ENCODE measurements around the gene C1orf21. TPM values are rescaled to one million over a fixed set of nuclear protein-coding genes. Genes with fewer than 3 reads are reported as not detected.

C1orf21 gene
- total and polyA plus RNA-seq, 2 of the 4 experiments (the other 2 are of a cell fraction): 6.4 to 9.9 TPM

DNA sequence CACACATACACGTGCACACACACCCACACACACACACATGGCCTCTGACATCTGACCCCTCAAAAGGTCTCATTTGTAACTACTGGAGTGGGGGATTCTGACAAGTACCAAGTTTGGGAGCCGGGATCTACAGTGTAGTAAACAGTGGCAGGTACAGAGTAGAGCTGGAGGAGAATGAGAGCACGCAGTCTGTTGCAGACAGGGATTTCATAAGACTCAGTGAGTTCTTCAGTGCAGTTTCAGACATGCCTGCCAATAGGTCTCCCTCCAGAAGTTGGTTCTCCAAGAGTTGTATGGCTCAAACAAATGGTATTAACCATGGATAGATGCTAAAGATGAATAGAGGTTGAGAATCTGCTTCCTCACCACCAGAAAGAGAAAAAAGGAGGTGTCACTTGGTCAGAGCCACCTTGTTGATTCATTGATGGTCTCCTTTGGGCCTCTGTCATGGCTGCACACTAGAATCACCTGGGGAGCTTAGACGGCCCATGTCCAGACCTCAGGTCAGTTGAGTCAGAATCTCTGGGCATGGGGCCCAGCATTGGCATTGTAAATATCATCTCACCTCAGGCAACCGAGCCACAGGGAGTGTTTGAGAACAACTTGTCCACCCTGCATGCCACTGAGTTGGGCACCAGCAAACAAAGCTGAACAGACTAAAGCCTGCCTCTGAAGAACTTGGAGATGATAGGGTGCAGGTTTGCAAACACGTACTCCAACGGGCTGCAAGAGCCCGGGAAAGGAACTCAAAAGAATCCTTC lies 245.8 kb downstream of the C1orf21 start:
- Histone ChIP-seq H2BK15ac (ENCODE audit: low read depth, low read length) (no peak overlapping the region), H3K56ac (ENCODE audit: extremely low read depth, insufficient read depth, low read length) (no peak overlapping the region), H3K9me1 (ENCODE audit: insufficient read depth, low read length) (no peaks in the 10 kb centered on the region), H3K27me3 (ENCODE audit: control insufficient read depth, insufficient read depth, low read length) (no peaks in the 10 kb centered on the region; the same call in 1 of the 2 replicates), H4K20me1 (ENCODE audit: insufficient read depth, low read length) (no peaks in the 10 kb centered on the region), H3K4ac (ENCODE audit: low read depth, low read length) (no peak overlapping the region), H2AFZ (replicated peaks; ENCODE audit: low read length, poor library complexity) (no peak overlapping the region), H3K23ac (ENCODE audit: low read depth, low read length) (no peak overlapping the region), H2AK5ac (ENCODE audit: low read depth, low read length) (no peak overlapping the region), H4K5ac (ENCODE audit: low read depth, low read length) (no peak overlapping the region), H3K4me3 (ENCODE audit: insufficient read depth, low read depth, low read length) (no peak overlapping the region), H3K36me3 (ENCODE audit: control insufficient read depth, insufficient read depth, low read length) (no peaks in the 10 kb centered on the region), H3K4me1 (ENCODE audit: control insufficient read depth, insufficient read depth, low read length) (no peaks in the 10 kb centered on the region), H2AK9ac (replicated peaks; ENCODE audit: low read depth, low read length, poor library complexity) (no peak overlapping the region), H4K8ac (ENCODE audit: low read depth in 2 of 2, low read length in 2 of 2) (no peak overlapping the region), H3K27ac (ENCODE audit: insufficient read depth, low read length) (no peak overlapping the region), H2BK5ac (ENCODE audit: low read depth, low read length, poor library complexity, severe bottlenecking) (no peak overlapping the region), H2BK20ac (ENCODE audit: low read depth, low read length) (no peak overlapping the region), H3K18ac (ENCODE audit: low read depth, low read length) (no peak overlapping the region), H4K91ac (ENCODE audit: insufficient read depth, low read depth, low read length) (no peak overlapping the region), H3K4me2 (ENCODE audit: low read depth, low read length) (no peak overlapping the region), H2BK120ac (ENCODE audit: low read depth, low read length) (no peak overlapping the region), H3K79me1 (ENCODE audit: low read depth in 1 of 2, low read length in 2 of 2) (no peaks in the 10 kb centered on the region), H3K9me3 (ENCODE audit: control insufficient read depth, insufficient read depth, low read length) (no peaks in the 10 kb centered on the region), H3K14ac (replicated peaks; ENCODE audit: low read depth, low read length) (no peak overlapping the region), H3K9ac (ENCODE audit: low read depth, low read length) (no peak overlapping the region)
- intact Hi-C loops (cut with micrococcal nuclease) (no loop called here), dilution Hi-C loops (cut with HindIII; ENCODE audit: low sequenced_read_pairs, unreplicated experiment) (no loop called here), in situ Hi-C loops (cut with MboI; ENCODE audit: low sequenced_read_pairs) (no loop called here)
- no CpG with 5 or more reads among the region's 8 CpGs for WGBS, 2 experiments (ENCODE audit: extremely low coverage in 2 of 2, insufficient read length in 1 of 2)
- TF ChIP-seq, protein P1, sequence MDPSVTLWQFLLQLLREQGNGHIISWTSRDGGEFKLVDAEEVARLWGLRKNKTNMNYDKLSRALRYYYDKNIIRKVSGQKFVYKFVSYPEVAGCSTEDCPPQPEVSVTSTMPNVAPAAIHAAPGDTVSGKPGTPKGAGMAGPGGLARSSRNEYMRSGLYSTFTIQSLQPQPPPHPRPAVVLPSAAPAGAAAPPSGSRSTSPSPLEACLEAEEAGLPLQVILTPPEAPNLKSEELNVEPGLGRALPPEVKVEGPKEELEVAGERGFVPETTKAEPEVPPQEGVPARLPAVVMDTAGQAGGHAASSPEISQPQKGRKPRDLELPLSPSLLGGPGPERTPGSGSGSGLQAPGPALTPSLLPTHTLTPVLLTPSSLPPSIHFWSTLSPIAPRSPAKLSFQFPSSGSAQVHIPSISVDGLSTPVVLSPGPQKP (IDR thresholded peaks at IDR 0.05; ENCODE audit: borderline replicate concordance, low read depth, low read length): no peak
- TF ChIP-seq, protein P2, sequence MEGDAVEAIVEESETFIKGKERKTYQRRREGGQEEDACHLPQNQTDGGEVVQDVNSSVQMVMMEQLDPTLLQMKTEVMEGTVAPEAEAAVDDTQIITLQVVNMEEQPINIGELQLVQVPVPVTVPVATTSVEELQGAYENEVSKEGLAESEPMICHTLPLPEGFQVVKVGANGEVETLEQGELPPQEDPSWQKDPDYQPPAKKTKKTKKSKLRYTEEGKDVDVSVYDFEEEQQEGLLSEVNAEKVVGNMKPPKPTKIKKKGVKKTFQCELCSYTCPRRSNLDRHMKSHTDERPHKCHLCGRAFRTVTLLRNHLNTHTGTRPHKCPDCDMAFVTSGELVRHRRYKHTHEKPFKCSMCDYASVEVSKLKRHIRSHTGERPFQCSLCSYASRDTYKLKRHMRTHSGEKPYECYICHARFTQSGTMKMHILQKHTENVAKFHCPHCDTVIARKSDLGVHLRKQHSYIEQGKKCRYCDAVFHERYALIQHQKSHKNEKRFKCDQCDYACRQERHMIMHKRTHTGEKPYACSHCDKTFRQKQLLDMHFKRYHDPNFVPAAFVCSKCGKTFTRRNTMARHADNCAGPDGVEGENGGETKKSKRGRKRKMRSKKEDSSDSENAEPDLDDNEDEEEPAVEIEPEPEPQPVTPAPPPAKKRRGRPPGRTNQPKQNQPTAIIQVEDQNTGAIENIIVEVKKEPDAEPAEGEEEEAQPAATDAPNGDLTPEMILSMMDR (conservative IDR thresholded peaks at IDR 0.05; ENCODE audit: low read depth, low read length): no peak
- TF ChIP-seq, protein P3, sequence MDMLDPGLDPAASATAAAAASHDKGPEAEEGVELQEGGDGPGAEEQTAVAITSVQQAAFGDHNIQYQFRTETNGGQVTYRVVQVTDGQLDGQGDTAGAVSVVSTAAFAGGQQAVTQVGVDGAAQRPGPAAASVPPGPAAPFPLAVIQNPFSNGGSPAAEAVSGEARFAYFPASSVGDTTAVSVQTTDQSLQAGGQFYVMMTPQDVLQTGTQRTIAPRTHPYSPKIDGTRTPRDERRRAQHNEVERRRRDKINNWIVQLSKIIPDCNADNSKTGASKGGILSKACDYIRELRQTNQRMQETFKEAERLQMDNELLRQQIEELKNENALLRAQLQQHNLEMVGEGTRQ (IDR thresholded peaks at IDR 0.05; ENCODE audit: low read depth, low read length): no peak
- TF ChIP-seq MAZ (IDR thresholded peaks at IDR 0.05; ENCODE audit: borderline replicate concordance, low read depth, low read length) (no peak), CEBPB (IDR thresholded peaks at IDR 0.05; ENCODE audit: low read depth, low read length) (no peak), CHD1 (IDR thresholded peaks at IDR 0.05; ENCODE audit: low read depth, low read length) (no peak), NFE2L2 (IDR thresholded peaks at IDR 0.05; ENCODE audit: low read depth, low read length) (no peak), RCOR1 (IDR thresholded peaks at IDR 0.05; ENCODE audit: insufficient replicate concordance, low read length) (no peak), MXI1 (IDR thresholded peaks at IDR 0.05; ENCODE audit: borderline replicate concordance, low read depth, low read length) (no peak), SMC3 (IDR thresholded peaks at IDR 0.05; ENCODE audit: low read depth, low read length) (no peak), FOS (IDR thresholded peaks at IDR 0.05; ENCODE audit: low read depth, low read length) (no peak), RAD21 (IDR thresholded peaks at IDR 0.05; ENCODE audit: low read length) (no peak), BHLHE40 (IDR thresholded peaks at IDR 0.05; ENCODE audit: low read depth, low read length) (no peak), MAFK (IDR thresholded peaks at IDR 0.05; ENCODE audit: low read depth, low read length) (no peak), RFX5 (IDR thresholded peaks at IDR 0.05; ENCODE audit: low read depth, low read length) (no peak), POLR2A (IDR thresholded peaks at IDR 0.05; ENCODE audit: low read depth, low read length) (no peak)
- CTCF ChIA-PET: no interaction called here
- no TSS peak for BruUV-seq (replicated peaks)
- POLR2A ChIA-PET (ENCODE audit: unreplicated experiment): no interaction called here
- ATAC-seq (ENCODE audit: low read depth) (no peak), DNase-seq (no peak)
